HepG2 (cell line): ENCODE data around the gene ZNF222. TPM values are rescaled to one million over a fixed set of nuclear protein-coding genes. Genes with fewer than 3 reads are reported as not detected.

Experiments
- DRAP1 ChIP-seq: IDR thresholded peaks from 2 replicates; pipeline ENCODE4 v1.6.1; 2016; ENCODE audit warnings: missing genetic modification reagents, missing compliant biosample characterization
- FOXA1 ChIP-seq, 2 experiments: fragments of 450-650 bp in 1 of 2; sonication (generic) in 1 of 2; formaldehyde crosslinking in 1 of 2; IDR thresholded peaks; 2 replicates each; pipeline versions ENCODE4 v1.4.0 to v1.6.1; 2016 to 2020; ENCODE audit warnings: missing genetic modification reagents in 1 of 2
- HNF4G ChIP-seq, 2 experiments: sonication (generic) in 1 of 2; formaldehyde crosslinking in 1 of 2; IDR thresholded peaks; 2 replicates each; pipeline versions ENCODE4 v1.4.0 to v1.6.1; 2011 to 2020; ENCODE audit warnings: borderline replicate concordance in 2 of 2, low read depth in 2 of 2, mild to moderate bottlenecking in 2 of 2, low read length in 1 of 2, missing genetic modification reagents in 1 of 2, moderate library complexity in 1 of 2
- IRF9 ChIP-seq: sonication (generic); formaldehyde crosslinking; IDR thresholded peaks from 2 replicates; pipeline ENCODE4 v1.8.0; 2022; ENCODE audit warnings: missing genetic modification reagents, mild to moderate bottlenecking, borderline replicate concordance
- ISX ChIP-seq: sonication (generic); formaldehyde crosslinking; conservative IDR thresholded peaks from 2 replicates; pipeline ENCODE4 v1.5.0; 2020; ENCODE audit warnings: missing genetic modification reagents
- MEIS2 ChIP-seq: sonication (generic); formaldehyde crosslinking; IDR thresholded peaks from 2 replicates; pipeline ENCODE4 v1.9.0; 2021; ENCODE audit warnings: mild to moderate bottlenecking, missing genetic modification reagents
- NCOA2 ChIP-seq: sonication (generic); formaldehyde crosslinking; IDR thresholded peaks from 2 replicates; pipeline ENCODE4 v1.8.0; 2022; ENCODE audit warnings: inconsistent platforms
- NCOR1 ChIP-seq: fragments of 200-600 bp; sonication (generic); IDR thresholded peaks from 2 replicates; pipeline ENCODE4 v1.7.0; 2017; ENCODE audit warnings: antibody characterized with exemption, low read length, borderline replicate concordance
- POLR2G ChIP-seq: fragments of 200-400 bp; formaldehyde crosslinking; IDR thresholded peaks from 2 replicates; pipeline ENCODE4 v1.6.1; 2018; ENCODE audit warnings: mild to moderate bottlenecking, low read depth, low read length, moderate library complexity
- RXRB ChIP-seq: IDR thresholded peaks from 2 replicates; pipeline ENCODE4 v1.6.1; 2016; ENCODE audit warnings: borderline replicate concordance, missing genetic modification reagents, missing compliant biosample characterization
- TAF1 ChIP-seq: sonication (generic); formaldehyde crosslinking; IDR thresholded peaks from 2 replicates; pipeline ENCODE4 v1.4.0; 2020; ENCODE audit warnings: missing genetic modification reagents
- TCF7L2 ChIP-seq: IDR thresholded peaks from 2 replicates; pipeline ENCODE4 v1.6.1; 2011; ENCODE audit warnings: mild to moderate bottlenecking, low read depth, low read length, moderate library complexity
- ZBTB33 ChIP-seq: sonication (generic); formaldehyde crosslinking; IDR thresholded peaks from 2 replicates; pipeline ENCODE4 v1.4.0; 2020; ENCODE audit warnings: missing genetic modification reagents
- ZFP36L1 ChIP-seq: sonication (generic); formaldehyde crosslinking; IDR thresholded peaks from 2 replicates; pipeline ENCODE4 v1.8.0; 2022; ENCODE audit warnings: mild to moderate bottlenecking, missing genetic modification reagents, moderate library complexity
- ZNF143 ChIP-seq: sonication (generic); formaldehyde crosslinking; IDR thresholded peaks from 2 replicates; pipeline ENCODE4 v1.4.0; 2020; ENCODE audit warnings: missing genetic modification reagents
- ZNF230 ChIP-seq: sonication (generic); formaldehyde crosslinking; IDR thresholded peaks from 2 replicates; pipeline ENCODE4 v1.4.0; 2020; ENCODE audit warnings: mild to moderate bottlenecking, missing genetic modification reagents
- ZNF33B ChIP-seq: sonication (generic); formaldehyde crosslinking; IDR thresholded peaks from 2 replicates; pipeline ENCODE4 v1.5.1; 2020; ENCODE audit warnings: mild to moderate bottlenecking, missing genetic modification reagents
- ZNF569 ChIP-seq: sonication (generic); formaldehyde crosslinking; IDR thresholded peaks from 2 replicates; pipeline ENCODE4 v1.5.0; 2020; ENCODE audit warnings: mild to moderate bottlenecking, missing genetic modification reagents, moderate library complexity, borderline replicate concordance
- ZNF597 ChIP-seq: sonication (generic); formaldehyde crosslinking; IDR thresholded peaks from 2 replicates; pipeline ENCODE4 v1.5.0; 2020; ENCODE audit warnings: missing genetic modification reagents
- ZNF782 ChIP-seq: sonication (generic); formaldehyde crosslinking; IDR thresholded peaks from 2 replicates; pipeline ENCODE4 v1.4.0; 2020; ENCODE audit warnings: missing genetic modification reagents, mild to moderate bottlenecking, borderline replicate concordance
- ZNF792 ChIP-seq: IDR thresholded peaks from 2 replicates; pipeline ENCODE4 v1.6.1; 2016
- ZSCAN29 ChIP-seq: sonication (generic); formaldehyde crosslinking; conservative IDR thresholded peaks from 2 replicates; pipeline ENCODE4 v1.4.0; 2020; ENCODE audit warnings: mild to moderate bottlenecking, missing genetic modification reagents
- polyA plus RNA-seq, 8 experiments: library from polyadenylated mRNA; depleted of rRNA in 3 of 8; stranded (reverse) in 7 of 8; unstranded in 1 of 8; fragments of >200 nt; fragmentation: Illumina TruSeq in 4 of 8; extraction: Trizol in 4 of 8; gene quantifications; 2 replicates each; pipeline versions ENCODE4 v1.2.1 to v1.2.3, GENCODE V29; 2011 to 2016; ENCODE audit warnings: low read depth in 4 of 8, missing spikeins in 1 of 8, mixed read lengths in 1 of 8; ENCODE audit not compliant: insufficient read depth in 1 of 8
- total RNA-seq, 5 experiments: library from RNA; depleted of rRNA; stranded (reverse); fragments of >200 nt; fragmentation: Illumina TruSeq; extraction: Trizol; gene quantifications; 2 replicates each; pipeline ENCODE4 v1.2.3, GENCODE V29; 2016; ENCODE audit warnings: low read depth in 1 of 5

ZNF222 gene
- total and polyA plus RNA-seq, 2 of the 13 experiments (the other 11 are each of a cell fraction or from before 2014, with no cell fraction given): 2.2 to 6.2 TPM

- TF ChIP-seq IRF9 (CRISPR knock-in tag): peak; percentile 41; the same call in 1 of the 2 replicates
- peak; percentile 29; the same call in 1 of the 2 replicates for TF ChIP-seq ZBTB33 (CRISPR knock-in tag)
- TF ChIP-seq TAF1 (CRISPR knock-in tag): peak; percentile 51
- TF ChIP-seq ZNF792 (CRISPR knock-in tag): 0 out of 2 replicates have a peak, but pooled peaks have one; percentile 27
- 0 out of 2 replicates have a peak, but pooled peaks have one; percentile 36 for TF ChIP-seq ISX
- peak; percentile 47; the same call in 1 of the 2 replicates for TF ChIP-seq ZNF597 (CRISPR knock-in tag)
- TF ChIP-seq HNF4G (IDR thresholded peaks at IDR 0.05; ENCODE audit: borderline replicate concordance, low read depth, low read length): no peak; the same call in none of the 2 replicates
- TF ChIP-seq HNF4G (CRISPR knock-in tag; IDR thresholded peaks at IDR 0.05; ENCODE audit: borderline replicate concordance, low read depth): peak; percentile 67
- no peak for TF ChIP-seq TCF7L2
- TF ChIP-seq ZNF569: no peak
- TF ChIP-seq MEIS2 (CRISPR knock-in tag): peak; percentile 48; the same call in 1 of the 2 replicates
- no peak for TF ChIP-seq RXRB (CRISPR knock-in tag)
- peak; percentile 81 for TF ChIP-seq POLR2G
- no peak for TF ChIP-seq ZFP36L1 (CRISPR knock-in tag)
- peak; percentile 97 for TF ChIP-seq ZNF143 (CRISPR knock-in tag)
- peak; percentile 77; the same call in 1 of the 2 replicates for TF ChIP-seq ZSCAN29
- TF ChIP-seq ZNF33B: 0 out of 2 replicates have a peak, but pooled peaks have one; percentile 21
- peak; percentile 11; the same call in 1 of the 2 replicates for TF ChIP-seq NCOA2 (CRISPR knock-in tag)
- no peak for TF ChIP-seq FOXA1 (IDR thresholded peaks at IDR 0.05)
- peak; percentile 32; the same call in 1 of the 2 replicates for TF ChIP-seq FOXA1 (CRISPR knock-in tag; IDR thresholded peaks at IDR 0.05)
- 0 out of 2 replicates have a peak, but pooled peaks have one; percentile 22 for TF ChIP-seq DRAP1
- peak; percentile 71; the same call in 1 of the 2 replicates for TF ChIP-seq NCOR1
- no peak for TF ChIP-seq ZNF782 (CRISPR knock-in tag)
- TF ChIP-seq ZNF230: peak; percentile 69; the same call in 1 of the 2 replicates
Observed at GRCh38 chr19:44051650-44052402, 26.6 kb downstream of the ZNF222 start, which contains the start of gene ZNF223 (continued).
